Uterus (tissue), 2 donors: ENCODE measurements around the gene INHBB.

Source experiments
- CTCF ChIP-seq, 4 experiments: fragments of 200-600 bp in 2 of 4; fragments of 450-650 bp in 2 of 4; sonication (generic) in 2 of 4; IDR thresholded peaks; one replicate each; pipeline ENCODE4 v1.5.1; 2016 to 2019; ENCODE audit warnings: antibody characterized with exemption in 4 of 4, mild to moderate bottlenecking in 2 of 4, moderate library complexity in 1 of 4
- POLR2A ChIP-seq, 2 donors: fragments of 450-650 bp; IDR thresholded peaks; one replicate each; pipeline ENCODE4 v1.6.1; 2016; ENCODE audit warnings: antibody characterized with exemption in 2 of 2, mild to moderate bottlenecking in 1 of 2, moderate library complexity in 1 of 2

GRCh38 chr2:120357768-120358167 lies 11.8 kb downstream of the INHBB start:
- TF ChIP-seq CTCF (IDR thresholded peaks at IDR 0.05) (no peak), POLR2A (IDR thresholded peaks at IDR 0.05) (no peak)
